ENCODE results near the gene NCOA3.

- TF ChIP-seq POLR2AphosphoS5 (IDR thresholded peaks at IDR 0.05; ENCODE audit: low read depth, low read length) = no peak
- no peak for TF ChIP-seq TAF1 (IDR thresholded peaks at IDR 0.05; ENCODE audit: borderline replicate concordance, low read depth, low read length)
These were observed 146.3 kb downstream of the NCOA3 start for GRCh38 chr20:47647994-47648393.
